T follicular helper cell (primary cell): ENCODE measurements around the gene TGDS.
"Not testable (repeated sequence)": the region's sequence is repeated elsewhere in the genome, so short reads cannot be mapped to it uniquely, and the experiment has no call there.

ENCODE experiments used
- DNase-seq: peaks from one replicate; pipeline ENCODE4 v3.0.0-alpha.2; 2020; ENCODE audit warnings: low read depth

The TGDS gene

DNA sequence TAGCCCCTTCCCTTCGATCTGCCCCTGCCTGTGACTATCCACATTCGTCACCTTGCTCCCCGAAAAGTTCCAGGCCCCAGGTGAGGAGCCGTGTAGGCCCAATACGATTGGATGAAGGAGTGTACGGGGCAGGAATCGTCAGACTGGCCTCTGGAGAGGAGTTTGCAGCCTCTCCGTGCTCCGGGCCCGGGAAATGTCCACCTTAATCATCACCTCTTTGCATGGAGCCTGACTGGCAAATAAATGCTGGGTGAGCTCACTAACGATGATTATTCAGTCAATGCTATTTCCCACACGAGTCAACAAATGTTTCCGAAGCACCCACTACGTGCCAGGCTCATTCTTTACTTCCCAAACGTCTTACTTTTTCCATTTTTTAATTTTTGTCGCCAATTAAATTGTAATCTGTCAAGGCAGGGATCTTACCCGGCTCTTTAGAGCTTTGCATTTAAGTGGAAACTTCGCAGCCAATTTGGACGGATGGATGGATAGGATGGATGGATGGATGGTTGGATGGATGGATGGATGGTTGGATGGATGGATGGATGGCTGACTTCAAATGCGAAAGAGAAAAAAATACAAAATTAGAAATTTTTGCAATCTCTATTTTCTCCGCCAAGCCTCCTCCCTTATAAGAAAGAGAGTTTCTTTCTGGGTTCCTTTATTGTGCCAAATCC, 45.8 kb downstream of the TGDS start:
- no peak for DNase-seq

DNA sequence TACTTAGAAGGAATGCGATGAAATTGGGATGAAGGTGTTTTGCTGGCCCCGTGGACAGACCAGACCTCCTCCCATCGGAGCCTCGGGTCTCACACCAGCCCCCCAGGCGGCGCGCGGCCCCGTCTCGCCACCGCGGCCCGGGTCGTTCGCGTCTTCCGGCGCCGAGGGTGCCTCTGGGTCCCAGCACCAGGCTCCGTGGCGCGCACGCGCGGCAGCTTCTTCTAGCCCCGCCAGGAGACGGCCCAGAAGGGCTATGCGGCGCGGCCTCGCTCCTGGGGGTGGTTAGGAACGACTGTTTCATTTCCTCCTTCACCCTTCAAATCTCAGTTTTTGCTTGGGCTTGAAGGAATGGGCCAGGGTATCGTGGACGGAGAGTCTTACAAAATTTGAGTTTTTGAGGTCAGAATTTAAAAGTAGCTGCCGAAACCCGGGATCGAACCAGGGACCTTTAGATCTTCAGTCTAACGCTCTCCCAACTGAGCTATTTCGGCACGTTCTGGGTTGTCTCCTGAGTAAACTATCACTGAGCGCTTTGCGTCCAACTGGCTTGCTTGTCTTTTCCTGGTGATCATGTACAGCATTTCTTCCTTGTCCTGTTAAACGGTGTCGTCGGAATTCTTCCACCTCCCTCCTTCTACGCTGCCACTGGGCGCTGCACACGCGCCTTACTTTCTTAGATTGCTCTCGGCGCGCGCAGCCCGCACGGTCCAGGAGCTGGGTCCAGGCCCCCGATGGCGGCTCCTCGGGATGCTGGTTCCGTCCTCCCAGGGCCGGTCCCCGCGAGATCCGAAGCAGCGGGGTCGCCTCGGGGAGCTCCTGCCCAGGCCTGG, 46.5 kb downstream of the TGDS start:
- peak; percentile 85 for DNase-seq

GRCh38 chr13:94548821-94549231, 47.1 kb downstream of the TGDS start:
- DNase-seq = peak; percentile 8

DNA sequence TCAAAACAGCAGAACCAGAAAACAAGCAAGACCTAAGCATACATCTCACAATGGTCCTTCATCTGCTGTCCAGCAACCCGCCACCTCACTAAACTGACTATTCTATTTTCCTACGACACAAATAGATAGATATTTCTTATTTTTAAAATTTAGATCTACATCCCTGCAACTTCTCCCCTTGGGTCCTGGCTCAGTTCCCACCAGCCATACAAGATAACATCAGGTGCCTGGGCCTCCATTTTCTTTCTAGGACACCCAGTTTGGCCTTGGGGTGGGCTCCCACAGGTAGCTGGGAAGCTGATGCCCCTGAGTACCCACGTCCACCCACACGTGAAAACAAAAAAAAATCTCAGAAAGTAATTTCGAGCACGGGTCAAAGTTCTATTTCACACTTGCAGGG, 47.6 kb downstream of the TGDS start:
- no peak for DNase-seq

GRCh38 chr13:94546061-94546839, 49.7 kb downstream of the TGDS start:
- no peak for DNase-seq

- DNase-seq = no peak
These were observed 51.0 kb downstream of the TGDS start for GRCh38 chr13:94544922-94545321.

DNA sequence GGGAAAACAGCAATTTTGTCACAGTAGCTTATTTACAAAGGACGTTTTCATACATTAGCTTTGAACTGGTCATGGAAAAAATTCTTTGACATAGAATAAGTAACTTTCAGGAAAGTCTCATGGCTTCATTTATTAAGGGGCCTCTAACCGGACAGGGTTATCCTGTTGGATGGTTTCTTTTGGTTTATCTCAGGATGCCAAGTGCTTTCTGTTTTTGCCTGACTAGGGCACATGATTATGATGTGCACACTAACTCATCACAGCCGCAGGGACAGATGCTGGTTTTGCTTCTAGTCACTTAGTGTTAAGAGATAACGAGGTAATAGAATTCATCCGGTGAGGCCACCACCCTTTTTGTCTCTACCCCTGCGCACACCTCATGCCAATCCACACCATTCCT, 53.0 kb downstream of the TGDS start:
- no peak for DNase-seq

- DNase-seq = no peak
These were observed 58.0 kb downstream of the TGDS start for GRCh38 chr13:94537740-94538630.

DNA sequence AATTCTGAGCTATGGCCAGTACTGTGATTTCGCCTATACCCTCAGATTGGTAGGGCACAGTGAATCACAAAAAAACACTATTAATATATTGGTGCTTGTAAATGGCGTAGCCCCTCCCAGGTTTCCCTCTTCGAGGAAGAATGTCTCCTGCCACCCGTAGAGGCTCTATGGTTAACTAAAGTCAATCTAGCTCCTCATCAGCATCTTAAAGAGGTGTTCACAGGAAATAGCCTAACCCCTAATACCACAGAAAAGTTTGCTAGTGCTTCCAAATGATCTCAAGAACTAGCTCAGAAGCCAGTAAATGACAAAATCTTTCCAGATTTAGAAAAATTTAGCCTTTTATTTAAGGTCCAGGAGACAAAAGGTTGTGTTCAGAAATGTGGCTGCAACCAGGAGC, 60.2 kb downstream of the TGDS start:
- no peak for DNase-seq

GRCh38 chr13:94535231-94535630, 60.7 kb downstream of the TGDS start:
- no peak for DNase-seq

DNA sequence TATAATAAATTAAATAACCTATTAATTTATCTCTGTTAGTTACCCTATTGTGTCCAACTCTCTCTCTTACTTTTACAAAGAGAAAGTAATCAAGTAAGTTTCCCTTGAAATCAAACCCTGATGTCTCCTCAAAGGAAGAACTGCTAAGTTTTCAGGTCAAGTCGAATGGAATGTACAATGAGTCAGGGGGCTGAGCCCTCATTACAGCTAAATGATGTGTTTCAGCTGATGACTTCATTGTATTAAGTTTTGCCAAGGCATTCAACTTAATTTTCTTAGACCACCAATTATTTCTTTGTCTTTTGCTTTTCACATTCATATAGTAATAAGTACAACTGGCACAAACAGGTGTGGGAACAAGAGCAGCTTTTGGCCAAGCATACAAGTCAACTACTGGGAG, 61.8 kb downstream of the TGDS start:
- no peak for DNase-seq

GRCh38 chr13:94532278-94532677, 63.7 kb downstream of the TGDS start:
- not testable (repeated sequence) for DNase-seq

GRCh38 chr13:94526956-94527355, 69.0 kb downstream of the TGDS start:
- not testable (repeated sequence) for DNase-seq

- DNase-seq = no peak
These were observed 70.2 kb downstream of the TGDS start for GRCh38 chr13:94525781-94526180.

DNA sequence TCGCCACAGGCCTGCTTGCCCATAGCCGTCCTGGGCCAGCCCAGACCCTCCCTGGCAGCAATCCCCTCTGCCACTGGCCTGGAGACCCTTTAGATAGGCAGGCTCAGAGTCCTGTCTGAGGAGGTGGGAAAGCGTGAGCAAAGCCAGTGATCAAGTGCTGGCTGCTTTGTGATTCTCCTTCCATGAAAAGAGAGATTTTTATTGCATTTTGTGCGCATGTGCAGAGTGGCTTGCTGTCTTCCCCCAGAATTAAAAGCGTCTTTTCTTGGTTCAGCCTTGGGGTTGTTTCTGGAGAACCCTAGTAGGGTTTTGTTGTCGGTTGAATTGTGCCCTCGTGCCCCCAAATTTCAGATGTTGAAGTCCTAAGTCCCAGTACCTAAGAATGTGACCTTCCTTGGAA, 71.5 kb downstream of the TGDS start:
- no peak for DNase-seq
